HL-60 (cell line): ENCODE measurements around the gene MKKS.

Experiments used
- DNase-seq, 2 experiments: peaks; one replicate each; pipeline ENCODE4 v3.0.0-alpha.2; 2010 to 2020; ENCODE audit warnings: low read depth in 1 of 2, low spot score in 1 of 2
- H3K27ac ChIP-seq: fragments of 250-450 bp; sonication (Bioruptor Pico); replicated peaks from 2 replicates; pipeline ENCODE4 v1.5.1; 2020; ENCODE audit warnings: mild to moderate bottlenecking, moderate library complexity
- H3K27me3 ChIP-seq: fragments of 250-450 bp; sonication (Bioruptor Pico); 2 replicates; pipeline ENCODE4 v1.5.1; 2021; ENCODE audit warnings: mild to moderate bottlenecking, moderate library complexity; ENCODE audit not compliant: insufficient read depth, poor library complexity, severe bottlenecking
- H3K4me3 ChIP-seq: replicated peaks from 2 replicates; pipeline ENCODE4 v1.5.1; 2011; ENCODE audit warnings: mild to moderate bottlenecking, control low read depth, low read length; ENCODE audit not compliant: insufficient read depth
- CTCF ChIP-seq: IDR thresholded peaks from one replicate; pipeline ENCODE4 v1.5.1; 2011; ENCODE audit warnings: low read length, control low read depth, inconsistent platforms; ENCODE audit not compliant: insufficient read depth
- GABPA ChIP-seq: IDR thresholded peaks from 2 replicates; pipeline ENCODE4 v1.6.1; 2012; ENCODE audit warnings: low read depth
- POLR2AphosphoS5 ChIP-seq: IDR thresholded peaks from 2 replicates; pipeline ENCODE4 v1.6.1; 2012; ENCODE audit warnings: low read depth
- REST ChIP-seq: IDR thresholded peaks from 2 replicates; pipeline ENCODE4 v1.6.1; 2012; ENCODE audit warnings: low read depth; ENCODE audit not compliant: insufficient replicate concordance
- SPI1 ChIP-seq: IDR thresholded peaks from 2 replicates; pipeline ENCODE4 v1.6.1; 2012; ENCODE audit warnings: low read depth, mild to moderate bottlenecking, borderline replicate concordance

Gene MKKS

GRCh38 chr20:10367943-10368701 is 65.9 kb downstream of the MKKS start:
- H3K27me3 ChIP-seq = no peaks in the 10 kb centered on the region
- H3K4me3 ChIP-seq = no peak overlapping the region
- TF ChIP-seq SPI1 = no peak
- no peak for TF ChIP-seq REST
- TF ChIP-seq POLR2AphosphoS5 = no peak
- no peak for TF ChIP-seq CTCF
- no peak for TF ChIP-seq GABPA
- no peak for DNase-seq
- H3K27ac ChIP-seq = no peak overlapping the region

DNA sequence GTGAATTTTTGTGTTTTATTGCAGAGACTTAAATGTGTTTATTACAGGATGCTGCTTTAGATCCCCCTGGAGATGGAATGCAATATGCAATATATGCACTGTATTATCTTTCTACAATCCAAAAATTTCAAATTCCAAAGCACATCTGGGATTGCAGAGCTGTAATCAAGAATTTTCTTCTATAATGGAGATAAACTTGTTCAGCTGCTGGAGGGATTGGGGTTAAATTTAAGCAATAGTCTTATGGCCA is 66.4 kb downstream of the MKKS start:
- DNase-seq = no peak
- no peak overlapping the region for H3K4me3 ChIP-seq
- H3K27ac ChIP-seq = no peak overlapping the region
- TF ChIP-seq POLR2AphosphoS5 (no peak), REST (no peak), CTCF (no peak), GABPA (no peak), SPI1 (no peak)
- no peaks in the 10 kb centered on the region for H3K27me3 ChIP-seq

DNA sequence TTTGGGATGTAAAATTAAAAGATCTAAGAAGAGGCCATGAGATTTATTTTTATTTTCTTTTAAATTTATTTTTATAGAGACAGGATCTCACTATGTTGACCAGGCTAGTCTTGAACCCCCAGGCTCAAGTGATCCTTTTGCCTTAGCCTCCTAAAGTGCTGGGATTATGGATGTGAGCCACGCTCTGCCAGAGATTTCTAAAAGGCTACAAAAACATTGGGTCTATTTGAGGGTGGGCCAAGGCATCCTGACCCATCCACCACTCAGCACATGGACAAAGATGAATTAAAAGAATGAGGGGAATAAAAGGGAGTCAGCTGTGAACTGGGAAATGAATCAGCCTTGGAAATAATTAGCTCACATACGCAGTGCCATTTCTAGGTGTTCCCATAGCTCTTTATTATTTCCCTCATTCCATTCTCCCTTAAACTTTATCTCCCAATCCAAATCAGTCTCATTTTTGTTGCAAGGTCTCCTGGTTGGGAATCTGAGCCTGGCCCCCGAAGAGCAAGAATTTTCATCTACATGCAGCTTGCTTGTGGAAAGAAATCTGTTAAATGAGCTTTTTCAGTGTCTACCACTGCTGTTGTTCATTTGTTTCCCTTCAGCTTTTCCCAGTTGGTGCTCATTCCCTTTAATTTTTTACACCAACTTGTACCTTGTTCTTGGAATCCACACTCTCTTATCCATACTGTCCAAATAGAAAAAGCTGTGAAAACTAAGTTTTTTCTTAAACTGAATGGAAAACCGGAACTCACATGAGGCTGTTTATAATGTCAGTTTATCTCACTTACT is 66.9 kb downstream of the MKKS start:
- no peak for TF ChIP-seq CTCF
- TF ChIP-seq SPI1 = no peak
- no peak overlapping the region for H3K27ac ChIP-seq

GRCh38 chr20:10362674-10363073 is 71.3 kb downstream of the MKKS start:
- no peaks in the 10 kb centered on the region for H3K27me3 ChIP-seq
- no peak overlapping the region for H3K27ac ChIP-seq
- DNase-seq = no peak

More for the DNA sequence above, 66.9 kb downstream of the MKKS start:
- Histone ChIP-seq H3K27me3 (no peaks in the 10 kb centered on the region), H3K4me3 (no peak overlapping the region)
- no peak for DNase-seq

More at GRCh38 chr20:10362674-10363073, 71.3 kb downstream of the MKKS start:
- H3K4me3 ChIP-seq = no peak overlapping the region
- TF ChIP-seq REST (no peak), SPI1 (no peak), GABPA (no peak), CTCF (no peak), POLR2AphosphoS5 (no peak)
